HCT116 (cell line): ENCODE data around the gene PLVAP. TPM values are rescaled to one million over a fixed set of nuclear protein-coding genes. Genes with fewer than 3 reads are reported as not detected.

Source experiments
- ATAC-seq: fragments of 200-7000 bp; cut with Tn5 transposase; 2 replicates; pipeline ENCODE4 v1.9.1; 2020; ENCODE audit warnings: mild to moderate bottlenecking, moderate library complexity
- BruUV-seq: library from RNA; stranded (reverse); fragments of 400-500 nt; replicated peaks from 2 replicates; lab custom pipeline; 2021; lab: Mats Ljungman, UMichigan
- CTCF ChIA-PET: fragments of 300-600 bp; sonication (Branson Sonifier 250); formaldehyde crosslinking; loops from one replicate; lab custom pipeline; 2021; ENCODE audit warnings: antibody characterized with exemption; lab: Charles Lee
- POLR2A ChIA-PET: fragments of 300-600, 350-600 bp; sonication (Branson Sonifier 250); formaldehyde crosslinking; loops from one replicate; lab custom pipeline; 2021; ENCODE audit warnings: antibody characterized with exemption; lab: Charles Lee
- RAD21 ChIA-PET, 2 experiments: fragments of 300-600 bp; sonication (Branson Sonifier 250); formaldehyde crosslinking; loops; one replicate each; lab custom pipeline; 2023; ENCODE audit warnings: low total read pairs in 2 of 2; ENCODE audit not compliant: uncharacterized antibody in 2 of 2, unreplicated experiment in 2 of 2, low non-redundant PET in 1 of 2; lab: Charles Lee
- DNase-seq: peaks from one replicate; pipeline ENCODE4 v3.0.0-alpha.2; 2010; ENCODE audit warnings: low read depth, low spot score
- H2AFZ ChIP-seq: fragments of 200-600 bp; shearing (Covaris generic), sonication (generic); 2 replicates; pipeline ENCODE4 v1.6.1; 2017; ENCODE audit warnings: low read depth, mixed run types, mixed read lengths, antibody characterized with exemption, low read length; ENCODE audit not compliant: poor library complexity, severe bottlenecking
- H3K27ac ChIP-seq: 2 replicates; pipeline ENCODE4 v1.5.1; 2012; ENCODE audit warnings: low read depth, low read length
- H3K27me3 ChIP-seq: fragments of 200-600 bp; sonication (generic); 2 replicates; pipeline ENCODE4 v1.6.1; 2016; ENCODE audit warnings: mixed run types, low read length, mixed read lengths; ENCODE audit not compliant: insufficient read depth
- H3K36me3 ChIP-seq, 2 experiments: fragments of 200-500 bp in 1 of 2; fragments of 200-600 bp in 1 of 2; sonication (Bioruptor generic) in 1 of 2; sonication (generic) in 1 of 2; 2 replicates each; pipeline versions ENCODE4 v1.5.1 to v1.6.1; 2014 to 2016; ENCODE audit warnings: low read length in 2 of 2, inconsistent platforms in 1 of 2, mixed read lengths in 1 of 2, mixed run types in 1 of 2; ENCODE audit not compliant: insufficient read depth in 2 of 2, control insufficient read depth in 1 of 2
- H3K4me1 ChIP-seq, 2 experiments: fragments of 200-600 bp in 1 of 2; sonication (generic) in 1 of 2; 2 replicates each; pipeline versions ENCODE4 v1.5.1 to v1.6.1; 2012 to 2017; ENCODE audit warnings: low read length in 2 of 2, inconsistent platforms in 1 of 2, mild to moderate bottlenecking in 1 of 2, mixed read lengths in 1 of 2, mixed run types in 1 of 2, moderate library complexity in 1 of 2; ENCODE audit not compliant: insufficient read depth in 2 of 2, control insufficient read depth in 1 of 2
- H3K4me2 ChIP-seq: fragments of 200-600 bp; sonication (generic); 2 replicates; pipeline ENCODE4 v1.6.1; 2017; ENCODE audit warnings: mixed run types, low read length, mixed read lengths
- H3K4me3 ChIP-seq, 2 experiments: fragments of 200-600 bp in 1 of 2; sonication (generic) in 1 of 2; replicated peaks in 1 of 2; 2 replicates each; pipeline ENCODE4 v1.5.1; 2011 to 2016; ENCODE audit warnings: low read length in 2 of 2, control low read depth in 1 of 2, low read depth in 1 of 2, mild to moderate bottlenecking in 1 of 2, mixed read lengths in 1 of 2, mixed run types in 1 of 2
- H3K79me2 ChIP-seq: fragments of 200-600 bp; sonication (generic); 2 replicates; pipeline ENCODE4 v1.6.1; 2017; ENCODE audit warnings: mild to moderate bottlenecking, mixed run types, low read length, moderate library complexity, mixed read lengths; ENCODE audit not compliant: insufficient read depth
- H3K9ac ChIP-seq: fragments of 200-600 bp; sonication (generic); 2 replicates; pipeline ENCODE4 v1.6.1; 2016; ENCODE audit warnings: low read length, mixed read lengths
- H3K9me2 ChIP-seq: fragments of 200-600 bp; sonication (generic), shearing (Covaris generic); 2 replicates; pipeline ENCODE4 v1.6.1; 2017; ENCODE audit warnings: mixed run types, mild to moderate bottlenecking, moderate library complexity; ENCODE audit not compliant: insufficient read depth
- H3K9me3 ChIP-seq, 2 experiments: fragments of 200-500 bp in 1 of 2; fragments of 200-600 bp in 1 of 2; sonication (Bioruptor generic) in 1 of 2; sonication (generic) in 1 of 2; 2 replicates each; pipeline ENCODE4 v1.6.1; 2014 to 2017; ENCODE audit warnings: low read length in 2 of 2, mixed read lengths in 2 of 2, inconsistent platforms in 1 of 2, low read depth in 1 of 2, mild to moderate bottlenecking in 1 of 2, mixed run types in 1 of 2, moderate library complexity in 1 of 2; ENCODE audit not compliant: control insufficient read depth in 1 of 2, insufficient read depth in 1 of 2
- H4K20me1 ChIP-seq: fragments of 200-600 bp; sonication (generic), shearing (Covaris generic); 2 replicates; pipeline ENCODE4 v1.6.1; 2017; ENCODE audit warnings: mixed run types, mild to moderate bottlenecking, moderate library complexity; ENCODE audit not compliant: insufficient read depth
- EGR1 ChIP-seq: IDR thresholded peaks from 2 replicates; pipeline ENCODE4 v1.6.1; 2012; ENCODE audit warnings: low read depth
- ELF1 ChIP-seq: IDR thresholded peaks from 2 replicates; pipeline ENCODE4 v1.6.1; 2012; ENCODE audit warnings: low read depth, borderline replicate concordance
- EZH2 ChIP-seq: fragments of 200-600 bp; sonication (generic); IDR thresholded peaks from 2 replicates; pipeline ENCODE4 v1.6.1; 2017; ENCODE audit warnings: antibody characterized with exemption, mixed run types
- FOSL1 ChIP-seq: IDR thresholded peaks from 2 replicates; pipeline ENCODE4 v1.6.1; 2012; ENCODE audit warnings: low read depth
- JUND ChIP-seq: IDR thresholded peaks from 2 replicates; pipeline ENCODE4 v1.6.1; 2012
- RAD21 ChIP-seq: IDR thresholded peaks from 2 replicates; pipeline ENCODE4 v1.6.1; 2012; ENCODE audit warnings: low read depth, mild to moderate bottlenecking
- SIN3A ChIP-seq: IDR thresholded peaks from 2 replicates; pipeline ENCODE4 v1.6.1; 2012; ENCODE audit warnings: low read depth
- SP1 ChIP-seq: IDR thresholded peaks from 2 replicates; pipeline ENCODE4 v1.6.1; 2012; ENCODE audit warnings: low read depth
- TCF7L2 ChIP-seq: IDR thresholded peaks from 2 replicates; pipeline ENCODE4 v1.7.0; 2011; ENCODE audit warnings: borderline replicate concordance, inconsistent platforms; ENCODE audit not compliant: insufficient read depth, insufficient read length; ENCODE audit errors: extremely low read depth
- YY1 ChIP-seq: IDR thresholded peaks from 2 replicates; pipeline ENCODE4 v1.6.1; 2011; ENCODE audit warnings: low read length, low read depth, moderate library complexity, mild to moderate bottlenecking; ENCODE audit not compliant: insufficient replicate concordance; ENCODE audit errors: extremely low read depth
- ZFX ChIP-seq: fragments of 450-650 bp; IDR thresholded peaks from 2 replicates; pipeline ENCODE4 v1.6.1; 2017
- ZNF274 ChIP-seq: fragments of 200-500 bp; sonication (Bioruptor generic); IDR thresholded peaks from 2 replicates; pipeline ENCODE4 v1.6.1; 2014; ENCODE audit warnings: mild to moderate bottlenecking, low read depth, low read length, inconsistent platforms
- intact Hi-C: fragments of 100-400 bp; cut with micrococcal nuclease; formaldehyde crosslinking; loops from 2 replicates; pipeline ENCODE4 v1.10.0; 2022
- total RNA-seq: library from RNA; stranded (reverse); gene quantifications from one replicate; pipeline ENCODE4 v1.2.1, GENCODE V29; 2021; ENCODE audit not compliant: unreplicated experiment
- TF ChIP-seq, protein P1 (sequence below), 3 experiments: fragments of 200-600 bp in 1 of 3; sonication (generic) in 1 of 3; IDR thresholded peaks in 2 of 3; conservative IDR thresholded peaks in 1 of 3; 2 replicates each; pipeline ENCODE4 v1.5.1; 2012 to 2017; ENCODE audit warnings: low read depth in 2 of 3, low read length in 2 of 3, antibody characterized with exemption in 1 of 3, borderline replicate concordance in 1 of 3, control low read depth in 1 of 3, mild to moderate bottlenecking in 1 of 3, mixed read lengths in 1 of 3, mixed run types in 1 of 3, moderate library complexity in 1 of 3; ENCODE audit not compliant: insufficient read depth in 1 of 3
- TF ChIP-seq, protein P2 (sequence below): IDR thresholded peaks from 2 replicates; pipeline ENCODE4 v1.6.1; 2012; ENCODE audit warnings: low read depth
- TF ChIP-seq, protein P3 (sequence below): IDR thresholded peaks from 2 replicates; pipeline ENCODE4 v1.6.1; 2011; ENCODE audit warnings: mild to moderate bottlenecking, low read length, moderate library complexity; ENCODE audit not compliant: insufficient replicate concordance; ENCODE audit errors: extremely low read depth

The PLVAP gene
- total RNA-seq, 1 experiment from 2014 or later, result 0.47 TPM

DNA sequence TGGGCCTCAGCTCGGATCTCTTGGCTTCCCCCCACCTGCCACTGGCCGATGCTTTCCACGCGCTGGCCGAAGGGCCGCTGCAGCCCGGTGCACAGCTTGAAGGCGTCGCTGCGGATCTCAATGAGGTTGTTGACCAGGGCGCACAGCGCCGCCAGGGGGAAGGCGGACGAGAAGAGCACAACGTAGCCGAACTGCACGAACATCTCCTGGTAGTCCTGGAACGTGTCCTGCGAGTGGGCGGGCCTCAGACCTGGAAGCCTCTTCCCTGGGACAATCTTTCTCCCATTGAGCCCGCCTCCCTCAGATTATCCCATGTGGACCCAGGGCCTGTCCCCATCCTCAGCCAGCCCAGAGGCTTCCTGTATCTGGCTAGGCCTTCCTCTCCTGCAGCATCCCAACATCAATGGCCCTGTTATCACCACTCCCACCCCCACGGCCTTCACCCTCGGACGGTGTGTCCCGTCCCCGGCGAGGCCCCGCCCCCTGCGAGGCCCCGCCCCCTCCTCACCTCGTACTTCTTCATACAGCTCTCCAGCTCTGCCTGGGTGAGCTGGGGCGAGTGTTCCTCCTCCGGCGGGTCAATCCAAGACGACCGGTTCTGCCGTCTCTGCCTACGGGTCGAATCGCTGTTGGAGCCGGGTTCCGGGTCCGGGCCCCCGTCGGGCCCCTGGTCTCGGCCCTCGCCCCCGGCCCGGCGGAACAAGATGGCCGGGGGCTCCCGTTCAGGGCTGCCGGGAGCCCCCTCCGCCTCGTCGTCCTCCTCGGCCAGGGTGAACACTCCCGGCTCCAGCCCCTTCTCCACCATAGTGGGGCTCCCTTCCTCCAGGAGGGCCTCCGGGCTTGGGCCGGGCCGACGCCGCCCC is 49.3 kb downstream of the PLVAP start (continued):
- TF ChIP-seq, protein P1, sequence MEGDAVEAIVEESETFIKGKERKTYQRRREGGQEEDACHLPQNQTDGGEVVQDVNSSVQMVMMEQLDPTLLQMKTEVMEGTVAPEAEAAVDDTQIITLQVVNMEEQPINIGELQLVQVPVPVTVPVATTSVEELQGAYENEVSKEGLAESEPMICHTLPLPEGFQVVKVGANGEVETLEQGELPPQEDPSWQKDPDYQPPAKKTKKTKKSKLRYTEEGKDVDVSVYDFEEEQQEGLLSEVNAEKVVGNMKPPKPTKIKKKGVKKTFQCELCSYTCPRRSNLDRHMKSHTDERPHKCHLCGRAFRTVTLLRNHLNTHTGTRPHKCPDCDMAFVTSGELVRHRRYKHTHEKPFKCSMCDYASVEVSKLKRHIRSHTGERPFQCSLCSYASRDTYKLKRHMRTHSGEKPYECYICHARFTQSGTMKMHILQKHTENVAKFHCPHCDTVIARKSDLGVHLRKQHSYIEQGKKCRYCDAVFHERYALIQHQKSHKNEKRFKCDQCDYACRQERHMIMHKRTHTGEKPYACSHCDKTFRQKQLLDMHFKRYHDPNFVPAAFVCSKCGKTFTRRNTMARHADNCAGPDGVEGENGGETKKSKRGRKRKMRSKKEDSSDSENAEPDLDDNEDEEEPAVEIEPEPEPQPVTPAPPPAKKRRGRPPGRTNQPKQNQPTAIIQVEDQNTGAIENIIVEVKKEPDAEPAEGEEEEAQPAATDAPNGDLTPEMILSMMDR (IDR thresholded peaks at IDR 0.05 in 2 of 3, conservative IDR thresholded peaks at IDR 0.05 in 1 of 3; ENCODE audit: borderline replicate concordance in 1 of 3, insufficient read depth in 1 of 3, low read depth in 2 of 3, low read length in 2 of 3), result peak in 2 of 3 experiments; percentile 54 to 76; a peak in 4 of 6 replicates
- TF ChIP-seq SP1, result no peak
- no peak for TF ChIP-seq FOSL1
- no peak for TF ChIP-seq JUND
- no peak; the same call in 1 of the 2 replicates for TF ChIP-seq RAD21
- TF ChIP-seq, all 23 proteins: peak for 6

DNA sequence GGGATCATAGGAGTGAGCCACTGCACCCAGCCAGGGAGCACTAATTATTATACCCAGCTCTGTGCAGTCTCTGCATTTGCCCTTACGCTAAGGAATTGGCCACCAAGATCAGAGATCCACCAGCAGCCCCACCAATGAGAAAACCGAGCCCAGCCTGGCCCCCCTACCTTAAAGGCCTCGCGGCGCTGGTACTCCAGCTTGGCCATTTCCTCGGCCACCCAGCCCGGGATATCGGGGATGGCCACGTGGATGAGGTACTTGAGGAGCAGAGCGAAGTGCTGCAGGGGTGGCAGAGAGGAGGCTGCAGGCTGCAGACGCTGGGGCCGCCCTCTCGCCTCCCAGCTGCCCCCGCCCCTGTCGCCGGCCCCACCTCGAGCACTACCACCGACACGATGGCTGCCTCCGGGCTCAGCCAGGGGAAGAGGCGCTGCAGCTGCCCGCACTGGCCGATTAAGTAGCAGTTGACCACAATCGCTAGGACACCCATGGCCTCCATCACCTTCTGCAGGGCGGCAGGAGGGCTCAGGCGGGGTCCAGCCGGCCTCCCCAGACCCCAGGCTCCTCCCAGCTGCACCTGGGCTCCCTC is 50.0 kb downstream of the PLVAP start:
- no TSS peak for BruUV-seq
- H3K27me3 ChIP-seq, result no peaks in the 10 kb centered on the region
- ATAC-seq (no peak), DNase-seq (no peak)
- RAD21 ChIA-PET, result no interaction called here
- no peak overlapping the region for H2AFZ ChIP-seq
- H3K4me1 ChIP-seq, result peaks cover 7 to 19% of the 10 kb centered on the region in 2 experiments
- H4K20me1 ChIP-seq, result no peaks in the 10 kb centered on the region
- intact Hi-C loops, result no loop called here
- TF ChIP-seq EGR1 (no peak), SP1 (no peak), ZNF274 (no peak), ZFX (no peak), SIN3A (no peak), TCF7L2 (no peak), YY1 (no peak), EZH2 (no peak), ELF1 (no peak)
- TF ChIP-seq, protein P2, sequence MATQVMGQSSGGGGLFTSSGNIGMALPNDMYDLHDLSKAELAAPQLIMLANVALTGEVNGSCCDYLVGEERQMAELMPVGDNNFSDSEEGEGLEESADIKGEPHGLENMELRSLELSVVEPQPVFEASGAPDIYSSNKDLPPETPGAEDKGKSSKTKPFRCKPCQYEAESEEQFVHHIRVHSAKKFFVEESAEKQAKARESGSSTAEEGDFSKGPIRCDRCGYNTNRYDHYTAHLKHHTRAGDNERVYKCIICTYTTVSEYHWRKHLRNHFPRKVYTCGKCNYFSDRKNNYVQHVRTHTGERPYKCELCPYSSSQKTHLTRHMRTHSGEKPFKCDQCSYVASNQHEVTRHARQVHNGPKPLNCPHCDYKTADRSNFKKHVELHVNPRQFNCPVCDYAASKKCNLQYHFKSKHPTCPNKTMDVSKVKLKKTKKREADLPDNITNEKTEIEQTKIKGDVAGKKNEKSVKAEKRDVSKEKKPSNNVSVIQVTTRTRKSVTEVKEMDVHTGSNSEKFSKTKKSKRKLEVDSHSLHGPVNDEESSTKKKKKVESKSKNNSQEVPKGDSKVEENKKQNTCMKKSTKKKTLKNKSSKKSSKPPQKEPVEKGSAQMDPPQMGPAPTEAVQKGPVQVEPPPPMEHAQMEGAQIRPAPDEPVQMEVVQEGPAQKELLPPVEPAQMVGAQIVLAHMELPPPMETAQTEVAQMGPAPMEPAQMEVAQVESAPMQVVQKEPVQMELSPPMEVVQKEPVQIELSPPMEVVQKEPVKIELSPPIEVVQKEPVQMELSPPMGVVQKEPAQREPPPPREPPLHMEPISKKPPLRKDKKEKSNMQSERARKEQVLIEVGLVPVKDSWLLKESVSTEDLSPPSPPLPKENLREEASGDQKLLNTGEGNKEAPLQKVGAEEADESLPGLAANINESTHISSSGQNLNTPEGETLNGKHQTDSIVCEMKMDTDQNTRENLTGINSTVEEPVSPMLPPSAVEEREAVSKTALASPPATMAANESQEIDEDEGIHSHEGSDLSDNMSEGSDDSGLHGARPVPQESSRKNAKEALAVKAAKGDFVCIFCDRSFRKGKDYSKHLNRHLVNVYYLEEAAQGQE, result no peak
- TF ChIP-seq, protein P3, sequence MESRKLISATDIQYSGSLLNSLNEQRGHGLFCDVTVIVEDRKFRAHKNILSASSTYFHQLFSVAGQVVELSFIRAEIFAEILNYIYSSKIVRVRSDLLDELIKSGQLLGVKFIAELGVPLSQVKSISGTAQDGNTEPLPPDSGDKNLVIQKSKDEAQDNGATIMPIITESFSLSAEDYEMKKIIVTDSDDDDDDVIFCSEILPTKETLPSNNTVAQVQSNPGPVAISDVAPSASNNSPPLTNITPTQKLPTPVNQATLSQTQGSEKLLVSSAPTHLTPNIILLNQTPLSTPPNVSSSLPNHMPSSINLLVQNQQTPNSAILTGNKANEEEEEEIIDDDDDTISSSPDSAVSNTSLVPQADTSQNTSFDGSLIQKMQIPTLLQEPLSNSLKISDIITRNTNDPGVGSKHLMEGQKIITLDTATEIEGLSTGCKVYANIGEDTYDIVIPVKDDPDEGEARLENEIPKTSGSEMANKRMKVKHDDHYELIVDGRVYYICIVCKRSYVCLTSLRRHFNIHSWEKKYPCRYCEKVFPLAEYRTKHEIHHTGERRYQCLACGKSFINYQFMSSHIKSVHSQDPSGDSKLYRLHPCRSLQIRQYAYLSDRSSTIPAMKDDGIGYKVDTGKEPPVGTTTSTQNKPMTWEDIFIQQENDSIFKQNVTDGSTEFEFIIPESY, result no peak
- peak overlapping the region; percentile 90 for H3K27ac ChIP-seq
- H3K36me3 ChIP-seq, result peaks cover 0 to 1% of the 10 kb centered on the region in 2 experiments; a peak in 1 of 4 replicates
- H3K4me2 ChIP-seq, result peak overlapping the region; percentile 86
- peak overlapping the region; percentile 67; the same call in 1 of the 2 replicates for H3K9ac ChIP-seq
- H3K79me2 ChIP-seq, result no peaks in the 10 kb centered on the region
- H3K4me3 ChIP-seq, result peak overlapping the region; percentile 50 to 65; a peak in 2 of 4 replicates
- POLR2A ChIA-PET, result interaction anchor here (1.7 to 2.8 kb wide), 3 partner anchors 10 to 18 kb away, joined by 6 to 9 read pairs (median 6); partner anchors contain the start of gene DDA1
- H3K9me3 ChIP-seq, result no peaks in the 10 kb centered on the region
- no peaks in the 10 kb centered on the region for H3K9me2 ChIP-seq
- CTCF ChIA-PET, result interaction anchor here (1.8 to 3.0 kb wide), 2 partner anchors 10 to 18 kb away, joined by 5 to 12 read pairs; partner anchors contain the start of gene DDA1
